ENCODE data around the gene TAGAP. TPM values are rescaled to one million over a fixed set of nuclear protein-coding genes. Genes with fewer than 3 reads are reported as not detected.
A peak's percentile ranks its signal among the peaks of the same experiment; 100 is the strongest.

Gene TAGAP
- total RNA-seq, 2 experiments from 2014 or later: 245 to 261 TPM

GRCh38 chr6:159056432-159056831 is 11.6 kb upstream of the TAGAP start:
- Mint-ChIP-seq H3K36me3 (ENCODE audit: low read depth) (no peaks in the 10 kb centered on the region), H3K27me3 (no peaks in the 10 kb centered on the region), H3K27ac (peak overlapping the region; percentile 68), H3K4me1 (ENCODE audit: low read depth) (peaks cover 67% of the 10 kb centered on the region), H3K9me3 (no peaks in the 10 kb centered on the region), H3K4me3 (peak overlapping the region; percentile 18)
- H3K27ac ChIP-seq (ENCODE audit: low read depth in 1 of 2, low read length in 2 of 2): peak overlapping the region in 1 of 2 donors; percentile 23
- no peaks in the 10 kb centered on the region for H3K36me3 ChIP-seq (ENCODE audit: insufficient read depth, low read length)
- no peak for DNase-seq
- ATAC-seq (ENCODE audit: poor library complexity): no peak
- intact Hi-C loops (cut with DNase I, micrococcal nuclease): no loop called here
- CTCF ChIA-PET: interaction anchor here (1.1 to 1.3 kb wide), 2 partner anchors 14 to 47 kb away, joined by 4 to 7 read pairs; no protein-coding TSS in a partner anchor
- POLR2A ChIA-PET: interaction anchor here (0.9 to 5.9 kb wide), 5 partner anchors 9 to 51 kb away, joined by 3 to 45 read pairs (median 5); partner anchors contain the start of gene TAGAP
- no peak overlapping the region for H3K4me3 ChIP-seq (ENCODE audit: low read length)
- H3K27me3 ChIP-seq (ENCODE audit: control insufficient read depth in 1 of 2, insufficient read depth in 2 of 2, low read length in 2 of 2): no peaks in the 10 kb centered on the region
- no peak for TF ChIP-seq CTCF (IDR thresholded peaks at IDR 0.05)
- H3K9me3 ChIP-seq (ENCODE audit: control insufficient read depth in 1 of 2, insufficient read depth in 1 of 2, low read length in 2 of 2): no peaks in the 10 kb centered on the region
- peaks cover 49% of the 10 kb centered on the region for H3K4me1 ChIP-seq (ENCODE audit: insufficient read depth, low read length)

- peak overlapping the region; percentile 11 for H3K4me3 Mint-ChIP-seq
- TF ChIP-seq CTCF (IDR thresholded peaks at IDR 0.05): no peak
- intact Hi-C loops (cut with DNase I, micrococcal nuclease): no loop called here
- no peaks in the 10 kb centered on the region for H3K9me3 ChIP-seq (ENCODE audit: control insufficient read depth in 1 of 2, insufficient read depth in 1 of 2, low read length in 2 of 2)
- ATAC-seq (ENCODE audit: poor library complexity): no peak
- no peaks in the 10 kb centered on the region for H3K36me3 Mint-ChIP-seq (ENCODE audit: low read depth)
- POLR2A ChIA-PET: interaction anchor here (0.9 to 5.9 kb wide), 4 partner anchors 12 to 51 kb away, joined by 3 to 45 read pairs (median 6); partner anchors contain the start of gene TAGAP
- peaks cover 45% of the 10 kb centered on the region for H3K4me1 ChIP-seq (ENCODE audit: insufficient read depth, low read length)
- no peaks in the 10 kb centered on the region for H3K36me3 ChIP-seq (ENCODE audit: insufficient read depth, low read length)
- H3K9me3 Mint-ChIP-seq: no peaks in the 10 kb centered on the region
- H3K27ac Mint-ChIP-seq: peak overlapping the region; percentile 68
- no peaks in the 10 kb centered on the region for H3K27me3 Mint-ChIP-seq
- H3K27me3 ChIP-seq (ENCODE audit: control insufficient read depth in 1 of 2, insufficient read depth in 2 of 2, low read length in 2 of 2): no peaks in the 10 kb centered on the region
- DNase-seq: peak in 2 of 14 experiments; percentile 39 to 58
- CTCF ChIA-PET: no interaction called here
- peaks cover 63% of the 10 kb centered on the region for H3K4me1 Mint-ChIP-seq (ENCODE audit: low read depth)
- no peak overlapping the region for H3K27ac ChIP-seq (ENCODE audit: low read depth in 1 of 2, low read length in 2 of 2)
- H3K4me3 ChIP-seq (ENCODE audit: low read length): no peak overlapping the region
Measured at GRCh38 chr6:159056003-159056402, 11.2 kb upstream of the TAGAP start.

GRCh38 chr6:159053781-159054398 is 9.1 kb upstream of the TAGAP start:
- no peaks in the 10 kb centered on the region for H3K36me3 Mint-ChIP-seq (ENCODE audit: low read depth)
- ChIA-PET POLR2A (interaction anchor here (0.6 to 5.9 kb wide), 4 partner anchors 9 to 985 kb away, joined by 3 to 45 read pairs (median 4); partner anchors contain the start of gene TAGAP), CTCF (no interaction called here)
- H3K4me1 ChIP-seq (ENCODE audit: insufficient read depth, low read length): peaks cover 47% of the 10 kb centered on the region
- H3K27me3 Mint-ChIP-seq: no peaks in the 10 kb centered on the region
- no peaks in the 10 kb centered on the region for H3K9me3 ChIP-seq (ENCODE audit: control insufficient read depth in 1 of 2, insufficient read depth in 1 of 2, low read length in 2 of 2)
- H3K4me1 Mint-ChIP-seq (ENCODE audit: low read depth): peaks cover 42% of the 10 kb centered on the region
- no peaks in the 10 kb centered on the region for H3K27me3 ChIP-seq (ENCODE audit: control insufficient read depth in 1 of 2, insufficient read depth in 2 of 2, low read length in 2 of 2)
- H3K27ac ChIP-seq (ENCODE audit: low read depth in 1 of 2, low read length in 2 of 2): no peak overlapping the region
- intact Hi-C loops (cut with DNase I, micrococcal nuclease): no loop called here
- DNase-seq (peak in 3 of 14 experiments; percentile 53 to 70 (median 64)), ATAC-seq (ENCODE audit: poor library complexity) (peak; percentile 29)
- no peak overlapping the region for H3K4me3 ChIP-seq (ENCODE audit: low read length)
- no peak overlapping the region for H3K27ac Mint-ChIP-seq
- H3K9me3 Mint-ChIP-seq: no peaks in the 10 kb centered on the region
- no peak for TF ChIP-seq CTCF (IDR thresholded peaks at IDR 0.05)
- H3K4me3 Mint-ChIP-seq: no peak overlapping the region
- H3K36me3 ChIP-seq (ENCODE audit: insufficient read depth, low read length): no peaks in the 10 kb centered on the region

Data from CD4-positive, alpha-beta T cell (primary cell).